Measurements from ENCODE around the gene CD180.

The CD180 gene

DNA sequence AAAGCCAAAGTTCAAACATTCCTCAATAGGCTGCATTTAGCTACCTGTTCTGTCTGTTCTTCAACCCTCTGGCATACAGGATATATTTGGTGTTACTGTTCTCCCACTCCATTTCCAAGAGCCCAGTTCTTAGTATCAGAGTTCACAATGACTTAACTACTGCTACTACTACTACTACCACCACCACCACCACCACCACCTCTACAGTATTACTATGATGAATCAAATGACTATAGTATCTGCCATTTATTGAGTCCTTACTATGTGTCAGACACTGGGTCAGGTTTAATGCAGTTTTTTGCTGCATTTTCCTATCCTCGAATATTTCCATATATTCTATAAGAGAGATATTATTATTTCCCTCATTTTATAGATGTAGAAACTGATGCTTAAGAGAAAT is 937 bp upstream of the CD180 start:
- no peaks in the 10 kb centered on the region for H3K4me1 ChIP-seq (ENCODE audit: insufficient read depth, poor library complexity, severe bottlenecking)
- DNase-seq (ENCODE audit: low spot score), result no peak
- no peak for ATAC-seq (ENCODE audit: low read depth)
- no peaks in the 10 kb centered on the region for H3K36me3 ChIP-seq (ENCODE audit: low read depth)
- no peak overlapping the region for H3K4me3 ChIP-seq (ENCODE audit: severe bottlenecking)
- peaks cover 3% of the 10 kb centered on the region for H3K9me3 ChIP-seq (ENCODE audit: severe bottlenecking)
- no peaks in the 10 kb centered on the region for H3K27me3 ChIP-seq (ENCODE audit: insufficient read depth, poor library complexity, severe bottlenecking)
- TF ChIP-seq CTCF (IDR thresholded peaks at IDR 0.05; ENCODE audit: poor library complexity, severe bottlenecking), result no peak
- no peak overlapping the region for H3K27ac ChIP-seq (ENCODE audit: poor library complexity, severe bottlenecking)

DNA sequence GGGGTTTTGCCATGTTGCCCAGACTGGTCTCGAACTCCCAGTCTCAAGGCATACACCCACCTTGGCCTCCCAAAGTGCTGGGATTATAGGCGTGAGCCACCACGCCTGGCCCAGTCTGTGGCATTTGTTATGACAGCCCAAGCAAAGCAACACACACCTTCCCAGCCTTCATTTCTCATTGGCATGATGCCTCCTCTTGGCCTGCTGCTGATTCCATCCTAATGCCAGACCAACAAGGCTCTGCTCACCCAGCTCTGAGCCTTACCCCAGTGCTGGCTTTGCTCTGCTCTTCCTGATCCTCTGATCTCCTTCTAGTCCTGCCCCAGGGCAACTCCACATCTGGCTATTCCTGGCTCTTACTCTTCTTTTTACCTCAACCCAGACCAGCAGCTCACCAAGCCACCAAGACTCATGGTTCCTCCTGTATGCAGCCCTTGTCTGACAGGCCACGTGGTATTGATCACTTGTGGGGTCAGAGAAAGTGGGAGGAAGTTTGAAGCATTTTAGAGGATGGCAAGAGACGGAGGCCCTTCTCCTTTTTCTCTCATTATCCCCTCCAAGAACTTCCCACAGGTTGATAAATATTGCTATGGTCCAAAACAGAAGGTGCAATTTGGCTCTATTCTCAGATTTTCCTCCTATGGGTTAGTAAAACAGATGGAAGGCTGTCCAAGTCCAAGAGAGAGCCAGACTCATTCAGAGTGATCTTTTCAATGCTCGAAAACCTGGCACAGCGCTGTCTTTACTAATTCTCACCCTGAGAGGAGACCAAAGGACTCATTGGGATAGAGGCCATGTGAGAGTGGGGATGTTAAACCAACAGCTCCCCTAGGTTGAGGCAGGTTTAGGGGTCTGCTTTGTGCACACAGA is 958 bp downstream of the CD180 start:
- Histone ChIP-seq H3K27ac (ENCODE audit: poor library complexity, severe bottlenecking) (no peak overlapping the region), H3K27me3 (ENCODE audit: insufficient read depth, poor library complexity, severe bottlenecking) (no peaks in the 10 kb centered on the region), H3K4me3 (ENCODE audit: severe bottlenecking) (no peak overlapping the region), H3K9me3 (ENCODE audit: severe bottlenecking) (peaks cover 3% of the 10 kb centered on the region), H3K4me1 (ENCODE audit: insufficient read depth, poor library complexity, severe bottlenecking) (no peaks in the 10 kb centered on the region), H3K36me3 (ENCODE audit: low read depth) (no peaks in the 10 kb centered on the region)
- TF ChIP-seq CTCF (IDR thresholded peaks at IDR 0.05; ENCODE audit: poor library complexity, severe bottlenecking), result no peak
- ATAC-seq (ENCODE audit: low read depth), result no peak
- no peak for DNase-seq (ENCODE audit: low spot score)

DNA sequence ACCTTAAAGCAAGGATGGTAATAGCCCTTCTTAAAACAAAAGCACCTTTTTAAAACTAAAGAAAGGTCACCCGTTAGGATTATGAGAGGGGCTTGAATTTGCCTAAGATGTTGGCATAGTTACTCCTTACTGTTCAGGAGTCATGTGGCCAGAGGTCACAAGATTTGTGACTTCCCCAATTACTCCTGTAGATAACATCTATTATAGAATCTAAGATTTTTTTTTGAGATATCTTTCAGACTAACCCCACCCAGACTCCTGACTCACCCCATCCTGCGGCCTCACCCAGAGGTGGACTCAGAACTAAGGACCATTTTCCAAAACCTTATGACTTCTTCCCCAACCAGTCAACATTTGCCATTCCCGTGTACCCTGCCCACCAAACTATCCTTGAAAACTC is 2.4 kb downstream of the CD180 start:
- H3K4me1 ChIP-seq (ENCODE audit: insufficient read depth, poor library complexity, severe bottlenecking), result no peaks in the 10 kb centered on the region
- H3K9me3 ChIP-seq (ENCODE audit: severe bottlenecking), result peaks cover 3% of the 10 kb centered on the region

GRCh38 chr5:67193439-67193807 is 3.2 kb downstream of the CD180 start:
- no peak overlapping the region for H3K4me3 ChIP-seq (ENCODE audit: severe bottlenecking)
- no peaks in the 10 kb centered on the region for H3K4me1 ChIP-seq (ENCODE audit: insufficient read depth, poor library complexity, severe bottlenecking)
- no peak for TF ChIP-seq CTCF (IDR thresholded peaks at IDR 0.05; ENCODE audit: poor library complexity, severe bottlenecking)
- no peaks in the 10 kb centered on the region for H3K27me3 ChIP-seq (ENCODE audit: insufficient read depth, poor library complexity, severe bottlenecking)
- H3K27ac ChIP-seq (ENCODE audit: poor library complexity, severe bottlenecking), result no peak overlapping the region
- ATAC-seq (ENCODE audit: low read depth) (no peak), DNase-seq (ENCODE audit: low spot score) (no peak)
- no peaks in the 10 kb centered on the region for H3K36me3 ChIP-seq (ENCODE audit: low read depth)
- H3K9me3 ChIP-seq (ENCODE audit: severe bottlenecking), result no peaks in the 10 kb centered on the region

More for the DNA sequence above, 2.4 kb downstream of the CD180 start:
- ATAC-seq (ENCODE audit: low read depth) (no peak), DNase-seq (ENCODE audit: low spot score) (no peak)
- H3K27me3 ChIP-seq (ENCODE audit: insufficient read depth, poor library complexity, severe bottlenecking), result no peaks in the 10 kb centered on the region
- no peaks in the 10 kb centered on the region for H3K36me3 ChIP-seq (ENCODE audit: low read depth)
- no peak overlapping the region for H3K4me3 ChIP-seq (ENCODE audit: severe bottlenecking)
- no peak overlapping the region for H3K27ac ChIP-seq (ENCODE audit: poor library complexity, severe bottlenecking)
- no peak for TF ChIP-seq CTCF (IDR thresholded peaks at IDR 0.05; ENCODE audit: poor library complexity, severe bottlenecking)
